Epithelial cell of proximal tubule (primary cell): ENCODE results near the gene HLA-DQA2. TPM values are rescaled to one million over a fixed set of nuclear protein-coding genes. Genes with fewer than 3 reads are reported as not detected.
"Not testable (repeated sequence)": the region's sequence is repeated elsewhere in the genome, so short reads cannot be mapped to it uniquely, and the experiment has no call there.

ENCODE experiments used
- DNase-seq: peaks from one replicate; pipeline ENCODE4 v3.0.0-alpha.2; 2011; ENCODE audit warnings: low read depth
- H3K4me3 ChIP-seq: 2 replicates; pipeline ENCODE4 v1.5.1; 2011; ENCODE audit warnings: low read depth, mild to moderate bottlenecking, low read length
- total RNA-seq: library from RNA; depleted of rRNA; stranded (reverse); fragments of >200 nt; gene quantifications from 2 replicates; pipeline ENCODE4 v1.2.3, GENCODE V29; 2015
- TF ChIP-seq, protein P1 (sequence below): conservative IDR thresholded peaks from 2 replicates; pipeline ENCODE4 v1.5.1; 2012; ENCODE audit warnings: low read depth, mild to moderate bottlenecking, low read length

HLA-DQA2 gene
- total RNA-seq = not detected in 2 replicates

DNA sequence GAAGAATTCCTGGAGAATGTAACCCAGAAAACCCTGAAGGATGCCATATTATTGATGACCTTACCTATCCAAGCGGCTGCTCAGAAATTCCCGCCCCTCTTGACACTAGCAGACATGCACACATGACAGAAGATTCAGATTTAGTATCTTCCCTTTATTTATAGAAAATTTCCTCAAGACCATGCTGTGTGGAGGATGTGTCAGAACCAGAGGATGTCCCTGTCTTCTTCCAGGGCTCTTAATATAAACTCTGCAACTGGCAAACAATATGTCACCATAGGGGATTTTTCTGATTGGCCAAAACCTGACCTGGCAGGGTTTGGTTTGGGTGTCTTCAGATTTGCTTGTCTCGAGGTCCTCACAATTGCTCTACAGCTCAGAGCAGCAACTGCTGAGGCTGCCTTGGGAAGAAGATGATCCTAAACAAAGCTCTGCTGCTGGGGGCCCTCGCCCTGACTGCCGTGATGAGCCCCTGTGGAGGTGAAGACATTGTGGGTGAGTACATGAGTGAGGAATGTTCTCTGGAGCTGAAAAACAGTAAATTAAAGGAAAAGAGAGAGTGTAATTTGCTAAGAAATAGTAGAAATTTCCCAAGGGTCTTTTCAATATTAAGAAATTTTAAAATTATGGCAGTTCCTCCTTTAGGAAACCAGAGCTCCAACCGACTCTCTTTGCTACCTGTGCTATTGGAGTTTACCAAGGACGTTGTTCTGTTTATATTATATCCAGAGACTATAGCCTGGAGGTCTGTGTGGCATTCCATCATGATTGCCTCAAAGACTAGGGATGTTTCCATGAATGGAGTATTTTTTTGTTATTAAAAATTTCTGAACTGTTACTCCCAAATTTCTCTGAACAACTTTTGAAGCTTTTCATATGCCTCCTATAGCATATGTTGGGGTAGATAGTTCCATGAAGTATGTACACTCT is at the start of gene HLA-DQA2:
Gene HLA-DQA2 (plus strand): TSS at position 361 of the 930 bp plus-strand sequence. CDS start 53 bp downstream, at position 414.
- no peak for DNase-seq
- TF ChIP-seq, protein P1, sequence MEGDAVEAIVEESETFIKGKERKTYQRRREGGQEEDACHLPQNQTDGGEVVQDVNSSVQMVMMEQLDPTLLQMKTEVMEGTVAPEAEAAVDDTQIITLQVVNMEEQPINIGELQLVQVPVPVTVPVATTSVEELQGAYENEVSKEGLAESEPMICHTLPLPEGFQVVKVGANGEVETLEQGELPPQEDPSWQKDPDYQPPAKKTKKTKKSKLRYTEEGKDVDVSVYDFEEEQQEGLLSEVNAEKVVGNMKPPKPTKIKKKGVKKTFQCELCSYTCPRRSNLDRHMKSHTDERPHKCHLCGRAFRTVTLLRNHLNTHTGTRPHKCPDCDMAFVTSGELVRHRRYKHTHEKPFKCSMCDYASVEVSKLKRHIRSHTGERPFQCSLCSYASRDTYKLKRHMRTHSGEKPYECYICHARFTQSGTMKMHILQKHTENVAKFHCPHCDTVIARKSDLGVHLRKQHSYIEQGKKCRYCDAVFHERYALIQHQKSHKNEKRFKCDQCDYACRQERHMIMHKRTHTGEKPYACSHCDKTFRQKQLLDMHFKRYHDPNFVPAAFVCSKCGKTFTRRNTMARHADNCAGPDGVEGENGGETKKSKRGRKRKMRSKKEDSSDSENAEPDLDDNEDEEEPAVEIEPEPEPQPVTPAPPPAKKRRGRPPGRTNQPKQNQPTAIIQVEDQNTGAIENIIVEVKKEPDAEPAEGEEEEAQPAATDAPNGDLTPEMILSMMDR = no peak
- H3K4me3 ChIP-seq = no peak within 1 kb of the TSS

DNA sequence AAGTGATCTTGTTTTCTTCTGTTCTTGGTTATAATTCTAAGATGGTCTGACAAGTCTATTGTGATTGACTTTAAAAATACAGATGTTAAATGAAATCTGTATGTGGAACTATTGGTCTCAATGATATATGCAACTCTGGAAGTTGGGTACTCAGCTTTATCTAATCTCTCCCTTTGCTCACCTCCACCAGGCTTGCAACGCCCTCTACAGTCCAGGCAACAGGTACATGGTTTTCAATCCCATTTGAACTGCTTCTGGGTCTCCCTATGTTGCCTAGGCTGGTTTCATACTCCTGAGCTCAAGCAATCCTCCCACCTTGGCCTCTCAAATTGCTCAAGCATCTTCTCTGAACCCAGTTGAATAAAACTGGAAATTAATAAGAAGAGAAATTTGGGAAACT is 49.2 kb upstream of the HLA-DQA2 start:
- no peak overlapping the region for H3K4me3 ChIP-seq
- TF ChIP-seq, protein P1 = peak; percentile 79
- no peak for DNase-seq

DNA sequence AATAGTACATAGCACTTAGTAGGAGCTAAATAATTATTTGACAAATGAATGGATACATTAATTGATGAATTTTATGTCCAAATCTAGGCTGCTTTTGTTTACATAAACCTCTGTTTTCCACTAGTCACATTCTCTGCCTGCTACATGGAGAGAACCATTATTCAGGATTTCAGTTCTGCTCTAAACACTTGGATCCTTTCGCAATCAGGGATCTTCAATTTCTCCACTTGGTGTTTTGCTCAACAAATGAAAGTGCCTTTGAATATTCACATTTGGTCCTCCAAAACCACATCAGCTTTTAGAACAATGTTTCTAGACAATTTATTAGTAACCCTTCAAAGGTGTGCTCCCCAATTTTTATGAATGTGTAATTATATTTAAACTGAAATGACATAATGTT is 44.2 kb upstream of the HLA-DQA2 start:
- no peak for DNase-seq
- H3K4me3 ChIP-seq = no peak overlapping the region
- TF ChIP-seq, protein P1 = no peak

DNA sequence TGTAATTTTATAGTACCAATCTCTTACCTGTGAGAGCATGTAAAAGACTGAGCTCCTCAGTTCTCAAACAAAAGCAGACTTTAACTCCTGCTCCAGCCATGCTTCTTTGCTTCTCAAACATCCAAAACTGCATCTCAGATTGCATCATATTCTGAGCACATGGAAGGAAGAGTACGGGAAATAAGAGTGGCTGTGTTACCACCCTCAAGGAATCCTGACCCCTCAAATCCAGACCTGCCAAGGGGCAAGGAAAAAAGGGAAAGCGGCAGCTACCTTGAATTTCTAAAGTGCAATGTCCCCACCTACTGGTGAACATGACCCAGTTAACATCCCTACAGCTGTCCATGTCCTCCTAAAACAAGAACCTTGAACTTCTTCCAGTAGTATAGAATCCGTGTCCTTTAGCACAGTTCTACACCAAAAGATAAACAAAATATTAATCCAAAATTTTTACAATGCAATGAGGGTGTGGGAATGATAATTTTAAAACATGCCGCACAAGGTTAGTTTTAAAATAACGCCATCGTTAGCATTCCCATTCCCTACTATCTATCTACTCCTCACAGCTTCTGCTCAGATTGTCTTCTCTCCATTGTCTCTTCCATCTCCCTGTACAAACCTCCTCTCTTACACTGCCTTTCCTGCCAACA is 40.7 kb upstream of the HLA-DQA2 start:
- TF ChIP-seq, protein P1 = peak; percentile 80
- no peak overlapping the region for H3K4me3 ChIP-seq
- DNase-seq = peak; percentile 22

DNA sequence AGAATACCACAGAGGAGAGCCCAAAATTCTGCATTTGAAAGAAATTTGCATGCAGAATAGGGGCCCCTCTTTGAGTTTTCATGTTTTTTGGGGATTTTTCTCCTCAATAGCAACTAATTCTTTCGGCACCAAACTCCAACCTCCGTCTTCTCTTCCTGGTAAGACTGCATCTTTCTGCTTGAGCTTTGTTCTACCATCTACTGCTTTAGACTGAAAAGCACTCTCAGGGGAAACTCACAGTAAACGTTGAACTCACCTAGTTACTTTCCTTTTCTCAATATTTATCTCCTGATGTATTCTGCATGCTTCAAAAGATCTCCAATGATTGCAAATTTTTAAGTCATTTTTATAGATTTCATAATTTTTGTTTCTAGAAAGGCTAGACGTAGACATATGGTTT is 37.8 kb upstream of the HLA-DQA2 start:
- no peak overlapping the region for H3K4me3 ChIP-seq
- DNase-seq = no peak
- TF ChIP-seq, protein P1 = no peak

DNA sequence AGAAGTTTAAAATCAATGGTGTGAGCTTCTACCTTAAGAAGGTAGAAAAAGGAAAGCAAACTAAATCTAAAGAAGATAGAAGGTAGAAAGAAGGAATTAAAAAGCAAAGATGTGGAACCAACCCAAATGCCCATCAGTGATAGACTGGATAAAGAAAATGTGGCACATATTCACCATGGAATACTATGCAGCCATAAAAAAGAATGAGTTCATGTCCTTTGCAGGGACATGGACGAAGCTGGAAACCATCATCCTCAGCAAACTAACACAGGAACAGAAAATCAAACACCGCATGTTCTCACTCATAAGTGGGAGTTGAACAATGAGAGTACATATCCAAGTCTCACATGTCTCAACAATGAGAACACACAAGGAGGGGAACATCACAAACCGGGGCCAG is 36.0 kb upstream of the HLA-DQA2 start:
- not testable (repeated sequence) for DNase-seq, H3K4me3 ChIP-seq

DNA sequence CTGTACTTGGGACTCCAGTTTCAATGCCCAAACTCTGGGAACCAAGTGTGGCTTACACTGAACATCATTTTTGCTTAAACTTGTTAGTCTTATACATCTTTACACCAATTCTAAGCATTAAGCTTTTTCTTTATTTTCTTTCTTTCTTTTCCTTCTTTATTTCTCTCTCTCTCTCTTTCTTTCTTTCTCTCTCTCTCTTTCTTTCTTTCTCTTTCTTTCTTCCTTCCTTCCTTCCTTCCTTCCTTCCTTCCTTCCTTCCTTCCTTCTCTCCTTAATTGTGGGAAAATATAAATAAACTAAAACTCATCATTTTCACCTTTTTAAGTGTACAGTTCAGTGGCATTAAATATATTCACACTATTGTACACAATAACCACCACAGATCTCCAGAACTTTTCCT is 31.6 kb upstream of the HLA-DQA2 start:
- H3K4me3 ChIP-seq = no peak overlapping the region
- no peak for DNase-seq
- TF ChIP-seq, protein P1 = no peak
